CD4-positive, CD25-positive, alpha-beta regulatory T cell (primary cell): ENCODE data around the gene MPI. TPM values are rescaled to one million over a fixed set of nuclear protein-coding genes. Genes with fewer than 3 reads are reported as not detected.

ENCODE experiments used
- ATAC-seq, 2 donors: fragments of 150-1000 bp; cut with Tn5 transposase; one replicate each; pipeline ENCODE4 v1.10.0; 2021; ENCODE audit warnings: low read depth in 2 of 2, moderate number of reproducible peaks in 2 of 2, moderate library complexity in 1 of 2
- DNase-seq, 3 donors: peaks; one replicate each; pipeline versions ENCODE4 v3.0.0 to v3.0.0-alpha.2; 2012 to 2022; ENCODE audit warnings: mixed read lengths in 1 of 3
- H3K27ac ChIP-seq: one replicate; pipeline ENCODE4 v1.7.0; 2013; ENCODE audit warnings: mild to moderate bottlenecking, low read length; ENCODE audit not compliant: insufficient read depth, poor library complexity, severe bottlenecking
- H3K27me3 ChIP-seq: one replicate; pipeline ENCODE4 v1.7.0; 2013; ENCODE audit warnings: low read length; ENCODE audit not compliant: control insufficient read depth, insufficient read depth
- H3K36me3 ChIP-seq: one replicate; pipeline ENCODE4 v1.7.0; 2013; ENCODE audit warnings: mild to moderate bottlenecking, low read length, moderate library complexity; ENCODE audit not compliant: control insufficient read depth, insufficient read depth
- H3K4me1 ChIP-seq: 2 replicates; pipeline ENCODE4 v1.7.0; 2013; ENCODE audit warnings: mild to moderate bottlenecking, low read length; ENCODE audit not compliant: insufficient read depth, control insufficient read depth, poor library complexity, severe bottlenecking
- H3K4me3 ChIP-seq: one replicate; pipeline ENCODE4 v1.7.0; 2013; ENCODE audit warnings: low read depth, mild to moderate bottlenecking, low read length, moderate library complexity
- H3K9me3 ChIP-seq, 2 experiments: 1 replicate in 1 of 2; 2 replicates in 1 of 2; pipeline ENCODE4 v1.7.0; 2013; ENCODE audit warnings: low read length in 2 of 2, mild to moderate bottlenecking in 1 of 2, moderate library complexity in 1 of 2; ENCODE audit not compliant: control insufficient read depth in 2 of 2
- H3K27ac Mint-ChIP-seq, 3 donors: one replicate each; pipeline ENCODE4 v1.8.0; 2020 to 2022; ENCODE audit warnings: mild to moderate bottlenecking in 3 of 3, mixed read lengths in 3 of 3, moderate library complexity in 2 of 3
- H3K27me3 Mint-ChIP-seq: one replicate; pipeline ENCODE4 v1.8.0; 2022; ENCODE audit warnings: mild to moderate bottlenecking, mixed read lengths
- H3K36me3 Mint-ChIP-seq: one replicate; pipeline ENCODE4 v1.8.0; 2020; ENCODE audit warnings: mixed read lengths
- H3K4me1 Mint-ChIP-seq, 4 donors: one replicate each; pipeline ENCODE4 v1.8.0; 2020 to 2022; ENCODE audit warnings: mixed read lengths in 4 of 4, mild to moderate bottlenecking in 1 of 4
- H3K4me3 Mint-ChIP-seq, 4 donors: one replicate each; pipeline ENCODE4 v1.8.0; 2020 to 2022; ENCODE audit warnings: mild to moderate bottlenecking in 4 of 4, mixed read lengths in 4 of 4, moderate library complexity in 3 of 4
- H3K9me3 Mint-ChIP-seq, 7 donors: one replicate each; pipeline ENCODE4 v1.8.0; 2020 to 2022; ENCODE audit warnings: mixed read lengths in 7 of 7, mild to moderate bottlenecking in 3 of 7, moderate library complexity in 2 of 7
- polyA plus RNA-seq, 4 donors: library from polyadenylated mRNA; unstranded; fragments of 300-500 nt; fragmentation: Illumina TruSeq; gene quantifications; one replicate each; pipeline ENCODE4 v1.2.3, GENCODE V29; 2021
- total RNA-seq: library from RNA; stranded (reverse); gene quantifications from one replicate; pipeline ENCODE4 v1.2.3, GENCODE V29; 2022

MPI gene
- total and polyA plus RNA-seq, 5 donors from 2014 or later: 49.6 to 108 (median 94.3) TPM

DNA sequence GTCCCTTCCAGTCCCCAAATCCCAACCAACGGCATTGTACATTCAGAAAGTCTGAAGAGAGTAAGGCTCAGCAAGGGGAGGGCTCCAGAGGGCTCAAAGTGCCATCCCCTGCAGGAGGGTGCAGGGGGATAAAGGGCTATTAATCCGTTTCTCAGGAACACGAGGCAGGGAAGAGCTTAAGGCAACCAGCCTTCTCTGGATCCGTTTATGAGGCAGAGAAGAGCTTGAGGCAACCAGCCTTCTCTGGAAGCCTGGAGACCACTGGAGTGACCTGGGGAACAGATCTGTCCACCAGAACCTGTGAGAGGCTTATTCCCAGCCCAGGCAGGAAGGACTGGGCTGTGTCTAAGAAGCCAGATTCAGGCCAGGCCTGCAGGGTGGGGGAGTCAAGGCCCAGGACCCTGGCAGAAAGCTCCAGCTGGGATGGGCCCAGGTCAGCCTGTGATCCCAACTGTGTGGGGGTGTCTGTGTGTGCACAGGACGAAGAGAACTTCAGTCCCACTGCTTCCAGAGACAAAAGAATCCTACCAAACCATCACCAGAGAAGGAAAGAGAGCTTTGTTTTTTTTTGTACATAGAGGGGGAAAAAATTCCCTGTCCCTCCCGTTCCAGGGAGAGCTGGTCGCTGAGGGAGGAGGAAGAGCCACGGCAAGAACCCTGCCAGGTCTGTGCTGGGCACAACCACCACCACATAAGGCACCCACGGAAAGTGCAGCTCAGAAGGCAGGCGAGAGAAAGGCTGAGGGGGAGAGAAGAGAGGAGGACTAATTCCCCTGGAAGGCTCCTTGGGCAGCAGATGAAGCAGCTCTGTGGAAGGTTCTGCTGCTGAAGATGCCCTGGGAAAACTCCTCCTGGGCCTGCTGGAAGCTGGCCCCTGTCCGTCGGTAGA lies 45.3 kb upstream of the MPI start:
- Mint-ChIP-seq H3K4me1 (peaks cover 5 to 68% (median 36%) of the 10 kb centered on the region in 4 donors), H3K27me3 (no peaks in the 10 kb centered on the region), H3K4me3 (peak overlapping the region; percentile 65 to 91 (median 84)), H3K9me3 (peaks cover 0 to under 1% (median 0%) of the 10 kb centered on the region in 7 donors), H3K27ac (peak overlapping the region; percentile 95 to 99 (median 97)), H3K36me3 (peaks cover 26% of the 10 kb centered on the region)
- Histone ChIP-seq H3K27ac (peak overlapping the region; percentile 83), H3K36me3 (peaks cover 21% of the 10 kb centered on the region), H3K4me1 (peaks cover 48% of the 10 kb centered on the region), H3K9me3 (no peaks in the 10 kb centered on the region), H3K4me3 (peak overlapping the region; percentile 57), H3K27me3 (no peaks in the 10 kb centered on the region)
- DNase-seq (no peak), ATAC-seq (no peak)

GRCh38 chr15:74845208-74845568 lies 44.7 kb upstream of the MPI start:
- H3K27ac ChIP-seq: peak overlapping the region; percentile 83
- peaks cover 5 to 66% (median 36%) of the 10 kb centered on the region in 4 donors for H3K4me1 Mint-ChIP-seq
- no peaks in the 10 kb centered on the region for H3K27me3 Mint-ChIP-seq
- peak overlapping the region; percentile 65 to 91 (median 84) for H3K4me3 Mint-ChIP-seq
- peak; percentile 59 to 68 for ATAC-seq
- peaks cover 0 to 1% (median 0%) of the 10 kb centered on the region in 7 donors for H3K9me3 Mint-ChIP-seq
- H3K9me3 ChIP-seq: no peaks in the 10 kb centered on the region
- peaks cover 48% of the 10 kb centered on the region for H3K4me1 ChIP-seq
- peaks cover 29% of the 10 kb centered on the region for H3K36me3 Mint-ChIP-seq
- peak; percentile 20 to 88 (median 58) for DNase-seq
- H3K27me3 ChIP-seq: no peaks in the 10 kb centered on the region
- H3K4me3 ChIP-seq: peak overlapping the region; percentile 57
- peaks cover 27% of the 10 kb centered on the region for H3K36me3 ChIP-seq
- peak overlapping the region; percentile 95 to 99 (median 97) for H3K27ac Mint-ChIP-seq

GRCh38 chr15:74845581-74845980 lies 44.3 kb upstream of the MPI start:
- Histone ChIP-seq H3K36me3 (peaks cover 31% of the 10 kb centered on the region), H3K27ac (peak overlapping the region; percentile 83), H3K4me1 (peaks cover 48% of the 10 kb centered on the region), H3K9me3 (no peaks in the 10 kb centered on the region), H3K27me3 (no peaks in the 10 kb centered on the region), H3K4me3 (peak overlapping the region; percentile 57)
- DNase-seq (peak in 2 of 3 donors; percentile 36 to 74), ATAC-seq (peak; percentile 22 to 27)
- Mint-ChIP-seq H3K27me3 (no peaks in the 10 kb centered on the region), H3K4me1 (peaks cover 5 to 62% (median 36%) of the 10 kb centered on the region in 4 donors), H3K27ac (peak overlapping the region; percentile 95 to 99 (median 97)), H3K9me3 (peaks cover 0 to 1% (median 0%) of the 10 kb centered on the region in 7 donors), H3K4me3 (peak overlapping the region; percentile 65 to 91 (median 84)), H3K36me3 (peaks cover 32% of the 10 kb centered on the region)

GRCh38 chr15:74847432-74847831 lies 42.4 kb upstream of the MPI start:
- DNase-seq (no peak), ATAC-seq (no peak)
- no peak overlapping the region for H3K4me3 ChIP-seq
- no peak overlapping the region for H3K27ac ChIP-seq
- H3K27ac Mint-ChIP-seq: peak overlapping the region in 2 of 3 donors; percentile 73 to 82
- H3K4me1 ChIP-seq: peaks cover 34% of the 10 kb centered on the region
- peak overlapping the region in 1 of 4 donors; percentile 87 for H3K4me3 Mint-ChIP-seq
- H3K9me3 Mint-ChIP-seq: peaks cover 0 to 1% (median 0%) of the 10 kb centered on the region in 7 donors
- H3K36me3 ChIP-seq: peaks cover 50% of the 10 kb centered on the region
- H3K4me1 Mint-ChIP-seq: peaks cover 5 to 44% (median 23%) of the 10 kb centered on the region in 4 donors
- H3K27me3 Mint-ChIP-seq: no peaks in the 10 kb centered on the region
- no peaks in the 10 kb centered on the region for H3K9me3 ChIP-seq
- peaks cover 31% of the 10 kb centered on the region for H3K36me3 Mint-ChIP-seq
- no peaks in the 10 kb centered on the region for H3K27me3 ChIP-seq

GRCh38 chr15:74850393-74850792 lies 39.4 kb upstream of the MPI start:
- no peak overlapping the region for H3K27ac ChIP-seq
- peaks cover 9% of the 10 kb centered on the region for H3K4me1 ChIP-seq
- no peak for DNase-seq
- H3K27me3 Mint-ChIP-seq: no peaks in the 10 kb centered on the region
- no peaks in the 10 kb centered on the region for H3K9me3 ChIP-seq
- no peak for ATAC-seq
- H3K4me1 Mint-ChIP-seq: peaks cover 3 to 19% (median 10%) of the 10 kb centered on the region in 4 donors
- H3K9me3 Mint-ChIP-seq: peaks cover 0 to 1% (median 0%) of the 10 kb centered on the region in 7 donors
- H3K4me3 ChIP-seq: no peak overlapping the region
- H3K36me3 Mint-ChIP-seq: peaks cover 38% of the 10 kb centered on the region
- no peaks in the 10 kb centered on the region for H3K27me3 ChIP-seq
- H3K36me3 ChIP-seq: peaks cover 73% of the 10 kb centered on the region
- no peak overlapping the region for H3K4me3 Mint-ChIP-seq
- H3K27ac Mint-ChIP-seq: peak overlapping the region in 1 of 3 donors; percentile 20

GRCh38 chr15:74851960-74852359 lies 37.9 kb upstream of the MPI start:
- ATAC-seq (no peak), DNase-seq (no peak)
- H3K27me3 ChIP-seq: no peaks in the 10 kb centered on the region
- peaks cover 41% of the 10 kb centered on the region for H3K36me3 Mint-ChIP-seq
- peaks cover 0 to 16% (median 8%) of the 10 kb centered on the region in 4 donors for H3K4me1 Mint-ChIP-seq
- H3K4me3 Mint-ChIP-seq: no peak overlapping the region
- H3K9me3 ChIP-seq: no peaks in the 10 kb centered on the region
- H3K36me3 ChIP-seq: peaks cover 76% of the 10 kb centered on the region
- no peak overlapping the region for H3K27ac Mint-ChIP-seq
- H3K9me3 Mint-ChIP-seq: peaks cover 0 to 1% (median 0%) of the 10 kb centered on the region in 7 donors
- H3K27ac ChIP-seq: no peak overlapping the region
- no peaks in the 10 kb centered on the region for H3K27me3 Mint-ChIP-seq
- H3K4me1 ChIP-seq: peaks cover 3% of the 10 kb centered on the region
- no peak overlapping the region for H3K4me3 ChIP-seq

GRCh38 chr15:74854453-74855022 lies 35.3 kb upstream of the MPI start:
- Mint-ChIP-seq H3K4me1 (peaks cover 10 to 36% (median 26%) of the 10 kb centered on the region in 4 donors), H3K36me3 (peaks cover 34% of the 10 kb centered on the region), H3K27ac (no peak overlapping the region), H3K4me3 (no peak overlapping the region), H3K27me3 (no peaks in the 10 kb centered on the region), H3K9me3 (peaks cover 0 to under 1% (median 0%) of the 10 kb centered on the region in 7 donors)
- no peak overlapping the region for H3K4me3 ChIP-seq
- H3K27ac ChIP-seq: no peak overlapping the region
- ATAC-seq (no peak), DNase-seq (no peak)
- H3K9me3 ChIP-seq: no peaks in the 10 kb centered on the region
- H3K27me3 ChIP-seq: no peaks in the 10 kb centered on the region
- peaks cover 58% of the 10 kb centered on the region for H3K36me3 ChIP-seq
- peaks cover 24% of the 10 kb centered on the region for H3K4me1 ChIP-seq
